Hippocampal formation (tissue), 2 donors: ENCODE measurements around the gene APBB2.
"Not testable (repeated sequence)": the region's sequence is repeated elsewhere in the genome, so short reads cannot be mapped to it uniquely, and the experiment has no call there.

ENCODE experiments used
- DNase-seq, 2 donors: peaks; one replicate each; lab custom pipeline; 2025; lab: John Stamatoyannopoulos, UW

Gene APBB2

DNA sequence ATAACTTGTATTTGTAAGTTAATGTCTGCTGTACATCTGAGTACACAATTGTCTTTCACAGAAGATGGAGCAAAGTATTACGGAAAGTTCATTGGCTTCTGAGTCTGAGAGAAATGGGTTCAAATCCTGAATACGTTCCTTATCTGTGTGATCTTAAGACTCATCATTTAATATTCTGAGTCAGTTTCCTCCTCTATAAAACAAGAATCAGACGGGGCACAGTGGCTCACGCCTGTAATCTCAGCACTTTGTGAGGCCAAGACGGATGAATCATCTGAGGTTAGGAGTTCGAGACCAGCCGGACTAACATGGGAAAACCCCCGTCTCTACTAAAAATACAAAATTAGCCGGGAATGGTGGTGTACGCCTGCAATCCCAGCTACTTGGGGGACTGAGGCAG, 57.8 kb downstream of the APBB2 start:
- no peak for DNase-seq

DNA sequence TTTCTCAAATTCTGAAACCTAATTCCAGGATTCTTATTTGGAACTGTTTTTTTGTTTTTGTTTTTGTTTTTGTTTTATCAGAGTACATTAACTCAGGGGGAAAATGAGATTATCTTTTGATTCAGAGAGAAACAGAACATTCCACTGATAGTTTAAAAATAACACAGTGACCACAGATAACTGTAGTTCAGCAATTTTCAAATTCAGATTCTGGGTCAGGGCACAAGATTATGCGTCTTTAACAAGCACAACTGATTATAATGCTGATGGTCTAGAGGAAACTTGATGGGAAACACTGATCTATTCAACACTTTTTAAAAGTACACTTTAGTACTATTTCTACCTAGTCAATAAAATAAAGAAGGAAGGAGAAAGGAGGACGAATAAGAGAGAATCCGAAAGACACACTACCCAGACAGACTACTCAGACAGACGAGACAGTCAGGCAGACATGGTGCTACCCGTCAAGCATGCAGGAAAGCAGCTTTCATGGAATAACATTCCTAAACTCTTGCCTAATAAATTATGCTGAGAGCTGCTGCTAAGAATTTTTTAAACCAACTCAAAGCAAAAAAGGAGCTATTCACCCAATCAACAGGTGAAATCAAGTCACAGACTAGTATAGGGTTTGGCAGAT, 59.0 kb downstream of the APBB2 start:
- DNase-seq: no peak

DNA sequence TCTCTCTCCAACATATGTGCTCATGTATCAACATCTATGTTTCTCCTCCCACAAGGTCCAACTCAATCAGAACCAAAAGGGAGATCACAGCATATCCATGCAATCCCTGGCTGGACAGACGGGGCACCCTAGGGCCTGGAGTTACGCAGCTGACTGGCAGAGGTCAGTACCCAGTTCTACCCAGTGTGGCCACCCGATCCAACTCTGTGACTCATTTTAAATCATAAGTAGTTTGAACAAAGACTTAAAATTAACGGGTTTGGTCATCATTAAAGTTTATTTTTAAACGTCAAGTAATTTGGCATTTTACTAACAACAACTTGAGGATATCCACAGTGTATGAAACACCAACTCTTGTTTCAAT, 59.5 kb downstream of the APBB2 start:
- DNase-seq: peak in 1 of 2 donors; percentile 62

DNA sequence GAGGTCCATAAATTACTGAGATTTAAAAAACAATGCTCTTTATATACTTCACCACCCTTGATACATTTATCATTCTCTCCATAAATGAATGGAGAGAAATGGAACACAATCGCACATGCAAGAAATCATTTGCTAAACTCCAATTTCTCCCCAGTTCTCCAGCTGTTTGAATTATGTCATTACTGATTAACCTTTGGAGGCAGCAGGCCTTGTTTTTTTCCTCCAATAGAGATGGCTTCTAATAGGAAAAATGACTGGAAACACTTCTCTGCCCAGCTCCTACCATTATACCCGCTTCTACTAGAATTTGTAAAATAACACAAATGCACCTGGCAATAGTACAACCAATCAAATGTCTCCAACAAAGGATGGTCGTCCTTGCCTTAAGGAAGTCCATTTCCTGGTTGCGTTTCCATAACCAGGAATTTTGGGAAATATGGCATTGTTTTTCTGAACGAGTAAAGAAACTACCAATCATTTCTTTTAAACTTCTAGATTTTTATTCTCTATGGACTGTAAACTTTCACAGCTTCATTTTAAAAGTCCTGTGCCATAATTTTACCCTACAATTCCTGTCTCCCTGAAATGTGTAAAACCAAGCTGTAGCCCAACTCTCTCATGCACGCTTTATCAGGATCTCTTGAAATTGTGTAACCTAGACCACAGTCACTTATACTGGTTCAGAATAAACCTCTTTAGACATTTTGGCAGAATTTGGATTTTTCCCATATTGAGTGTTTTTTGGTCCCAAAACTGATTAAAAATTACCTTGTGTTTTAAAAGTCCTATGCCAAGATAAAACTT, 60.1 kb downstream of the APBB2 start:
- no peak for DNase-seq

DNA sequence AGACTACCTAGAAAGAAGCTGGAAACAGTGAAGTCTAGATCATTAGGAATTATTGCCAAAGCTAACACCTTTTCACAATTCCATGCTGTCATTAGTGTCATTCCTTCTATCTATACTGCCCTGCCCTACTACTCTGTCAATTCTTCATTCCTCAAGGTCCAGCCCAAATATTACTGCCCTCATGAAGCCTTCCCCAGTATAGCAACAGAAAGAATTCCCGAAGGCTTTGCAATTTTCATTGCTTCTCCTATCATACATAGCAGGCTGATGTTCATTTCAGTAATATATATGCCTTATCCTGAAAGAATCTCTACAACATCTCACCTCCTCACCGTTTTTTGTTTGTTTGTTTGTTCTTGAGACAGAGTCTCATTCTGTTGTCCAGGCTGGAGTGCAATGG, 63.9 kb downstream of the APBB2 start:
- no peak for DNase-seq

DNA sequence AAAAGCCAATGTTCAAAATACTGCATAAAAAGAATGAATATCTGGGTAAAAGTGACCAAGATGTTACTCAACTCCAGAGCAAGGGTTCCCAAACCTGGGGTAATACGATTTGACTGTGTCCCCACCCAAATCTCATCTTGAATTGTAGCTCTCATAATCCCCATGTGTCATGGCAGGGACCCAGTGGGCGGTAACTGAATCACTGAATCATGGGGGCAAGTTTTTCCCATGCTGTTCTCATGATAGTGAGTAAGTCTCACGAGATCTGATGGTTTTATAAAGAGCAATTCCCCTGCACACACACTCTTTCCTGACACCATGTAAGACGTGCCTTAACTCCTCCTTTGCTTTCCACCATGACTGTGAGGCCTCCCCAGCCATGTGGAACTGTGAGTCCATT, 64.8 kb downstream of the APBB2 start:
- DNase-seq: not testable (repeated sequence)

DNA sequence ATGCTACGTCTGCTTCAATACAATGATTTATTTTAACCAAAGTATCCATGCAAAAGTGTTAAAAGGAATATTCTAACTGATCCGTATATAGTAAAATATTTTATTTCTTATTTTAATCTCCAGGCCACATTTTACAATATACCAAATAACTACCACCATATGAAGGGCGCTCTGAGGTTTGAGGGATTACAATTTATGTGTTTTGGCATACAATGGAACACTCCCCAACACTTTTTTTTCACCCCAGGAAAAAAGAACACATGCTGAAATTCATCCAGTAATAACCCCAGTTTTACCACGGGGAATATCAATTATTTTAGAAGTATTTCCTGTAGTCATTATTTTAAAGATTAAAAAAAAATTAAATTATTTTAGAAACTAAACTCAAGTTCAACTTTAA, 65.4 kb downstream of the APBB2 start:
- no peak for DNase-seq

DNA sequence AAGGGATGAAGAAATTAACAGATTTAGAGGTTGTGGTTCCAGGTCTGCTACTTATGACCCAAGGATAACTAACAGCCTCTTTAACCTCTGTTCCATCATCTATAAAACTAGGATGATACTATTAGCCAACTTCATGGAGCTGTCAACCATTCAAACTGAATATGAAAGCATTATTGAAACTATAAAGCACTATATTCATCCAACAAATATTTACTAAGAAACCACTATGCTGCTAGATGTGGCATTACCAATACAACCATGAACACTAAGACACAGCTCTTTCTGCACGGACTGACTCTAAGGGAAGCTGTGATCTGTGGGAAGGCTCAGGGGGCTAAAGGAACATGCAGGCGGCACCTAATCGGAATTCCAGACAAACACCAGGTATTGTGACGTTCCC, 66.0 kb downstream of the APBB2 start:
- DNase-seq: no peak

DNA sequence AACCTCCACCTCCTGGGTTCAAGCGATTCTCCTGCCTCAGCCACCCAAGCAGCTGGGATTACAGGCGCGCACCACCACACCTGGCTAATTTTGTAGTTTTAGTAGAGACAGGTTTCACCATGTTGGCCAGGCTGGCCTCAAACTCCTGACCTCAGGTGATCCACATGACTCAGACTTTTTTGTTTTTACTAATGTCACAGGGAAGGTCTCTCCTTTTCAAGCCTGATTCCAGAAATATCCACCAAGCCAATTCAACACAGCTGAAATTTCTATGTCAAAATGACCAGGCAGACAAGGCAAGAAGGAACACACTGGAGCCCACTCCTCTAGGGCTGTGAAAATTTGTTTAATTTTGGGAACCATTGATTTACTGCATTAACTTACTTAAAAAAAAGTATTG, 66.8 kb downstream of the APBB2 start:
- DNase-seq: not testable (repeated sequence)

DNA sequence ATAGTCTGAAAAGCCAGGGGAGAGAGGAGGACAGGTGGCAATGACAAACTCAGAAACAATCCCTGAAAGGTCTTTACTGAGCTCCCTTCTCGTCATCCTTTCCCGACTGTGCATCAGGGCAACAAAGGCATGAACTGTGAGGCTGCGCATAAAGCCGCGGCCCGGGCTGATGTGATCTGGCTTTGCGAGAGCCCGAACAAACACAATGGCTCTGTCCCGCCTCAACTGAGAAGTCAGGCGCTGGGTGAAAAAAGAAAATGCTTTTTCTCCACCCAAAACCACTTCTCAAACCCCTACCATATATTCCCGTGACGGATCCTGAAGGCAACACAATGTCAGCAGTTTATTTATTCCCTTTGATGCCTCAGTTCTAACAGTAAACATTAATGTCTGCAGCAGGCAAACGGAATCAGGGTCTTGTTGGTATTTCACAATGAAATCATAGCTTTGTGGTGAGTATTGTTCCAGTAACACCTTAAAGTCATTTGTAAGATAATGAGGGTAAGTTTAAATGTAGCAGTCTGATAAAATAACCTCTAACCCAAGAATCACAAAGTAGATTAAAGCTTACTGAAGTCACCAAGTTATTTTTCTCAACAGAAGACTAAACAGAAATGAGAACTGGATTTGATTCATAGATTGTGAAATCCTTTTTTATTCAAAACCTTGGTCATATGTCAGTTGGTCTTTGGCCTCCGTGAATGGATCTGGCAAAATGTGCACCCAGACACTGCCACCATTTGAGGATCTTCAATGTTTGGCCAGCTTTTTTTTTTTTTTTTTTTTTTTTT, 67.4 kb downstream of the APBB2 start:
- peak; percentile 74 to 82 for DNase-seq

DNA sequence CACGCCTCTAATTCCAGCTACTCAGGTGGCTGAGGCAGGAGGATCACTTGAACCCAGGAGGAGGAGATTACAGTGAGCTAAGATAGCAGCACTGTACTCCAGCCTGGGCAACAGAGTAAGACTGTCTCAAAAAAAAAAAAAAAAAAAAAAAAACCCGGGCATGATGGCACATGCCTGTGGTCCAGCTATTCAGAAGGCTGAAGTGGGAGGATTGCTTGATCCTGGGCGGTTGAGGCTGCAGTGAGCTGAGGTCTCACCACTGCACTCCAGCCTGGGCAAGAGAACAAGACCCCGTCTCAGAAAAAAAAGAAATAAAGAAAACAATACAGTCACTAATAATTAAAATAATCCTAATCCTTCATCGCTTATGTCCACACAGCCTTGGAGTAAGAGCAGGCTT, 68.1 kb downstream of the APBB2 start:
- no peak for DNase-seq

DNA sequence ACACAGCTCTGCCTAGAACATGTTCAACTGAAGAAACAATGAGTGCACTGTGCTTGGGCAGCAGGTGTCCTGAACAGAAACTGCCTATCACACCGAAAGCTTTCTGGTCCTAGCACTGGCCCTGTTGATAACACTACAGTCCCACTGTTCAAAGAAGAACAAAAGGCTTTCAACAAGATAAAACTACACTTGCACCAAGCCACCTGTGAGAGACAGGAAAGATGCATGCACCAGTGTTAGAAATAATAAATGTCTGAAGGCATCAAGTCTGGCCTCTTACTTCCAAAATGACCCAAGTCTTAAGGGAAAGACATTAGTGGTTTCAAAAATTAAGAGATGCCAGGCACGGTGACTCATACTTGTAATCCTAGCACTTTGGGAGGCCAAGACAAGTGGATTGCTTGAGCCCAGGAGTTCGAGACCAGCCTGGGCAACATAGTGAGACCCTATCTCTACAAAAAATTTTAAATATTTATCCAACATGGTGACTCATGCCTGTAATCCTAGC, 68.7 kb downstream of the APBB2 start:
- DNase-seq: peak; percentile 7 to 45

DNA sequence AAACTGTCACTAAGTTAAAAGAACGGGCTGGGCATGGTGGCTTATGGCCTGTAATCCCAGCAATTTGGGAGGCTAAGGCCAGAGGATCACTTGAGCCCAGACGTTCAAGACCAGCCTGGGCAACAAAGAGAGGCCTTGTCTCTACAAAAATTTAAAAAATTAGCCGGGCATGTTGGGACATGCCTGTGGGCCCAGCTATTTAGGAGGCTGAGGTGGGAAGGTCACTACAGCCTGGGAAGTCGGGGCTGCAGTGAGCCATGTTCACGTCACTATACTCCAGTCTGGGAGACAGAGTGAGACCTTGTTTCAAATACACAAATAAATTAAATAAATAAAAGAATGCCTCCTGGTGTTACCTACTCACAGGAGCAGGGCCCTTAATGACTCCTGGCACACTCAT, 69.5 kb downstream of the APBB2 start:
- DNase-seq: no peak

DNA sequence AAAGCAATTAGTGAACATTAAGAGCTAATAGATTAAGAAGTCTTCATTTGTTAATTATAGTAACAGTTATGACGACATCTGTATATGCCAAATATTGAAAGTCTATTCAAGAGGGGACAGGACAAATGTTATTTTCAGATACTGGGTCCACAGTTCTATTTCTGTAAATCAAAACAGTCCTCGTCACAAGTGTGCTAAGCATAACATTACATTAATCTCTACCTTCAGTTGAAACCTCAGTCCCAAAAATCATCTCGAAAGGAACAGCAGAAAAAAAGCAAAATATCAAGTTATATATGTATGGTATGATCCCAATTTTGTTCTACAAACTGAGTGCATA, 70.3 kb downstream of the APBB2 start:
- DNase-seq: no peak

DNA sequence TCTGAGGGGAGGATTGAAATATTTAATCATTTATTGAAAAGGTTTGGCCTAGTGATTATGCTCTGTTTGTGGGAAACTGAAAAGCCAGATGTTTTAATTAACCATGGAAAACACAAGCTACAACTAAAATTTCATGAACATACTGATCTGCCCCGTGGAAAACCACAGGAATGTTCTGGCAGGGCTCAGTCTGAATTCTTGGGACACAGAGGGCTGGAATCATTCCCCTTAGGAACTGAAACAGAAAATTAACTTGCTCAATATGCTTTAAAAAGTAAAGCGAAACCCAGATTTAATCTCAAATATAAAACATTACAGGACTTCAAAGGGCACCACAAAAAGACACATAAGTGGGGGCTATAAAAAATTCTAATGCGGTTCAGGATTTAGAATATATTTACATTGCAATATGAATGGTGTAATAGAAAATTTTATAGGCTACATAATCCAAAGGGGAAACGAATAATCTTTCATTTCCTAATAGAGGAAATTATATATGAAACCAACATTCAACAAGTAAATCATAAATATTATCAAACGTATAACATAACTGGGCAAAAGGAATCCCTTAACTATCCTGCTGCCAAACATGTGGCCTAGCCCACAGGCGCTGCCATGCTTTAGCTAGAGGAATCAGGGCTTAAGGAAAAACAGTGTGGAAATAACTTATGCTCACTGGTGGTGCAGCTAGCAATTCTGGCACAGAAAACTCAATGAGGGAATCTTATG, 70.9 kb downstream of the APBB2 start:
- DNase-seq: no peak

DNA sequence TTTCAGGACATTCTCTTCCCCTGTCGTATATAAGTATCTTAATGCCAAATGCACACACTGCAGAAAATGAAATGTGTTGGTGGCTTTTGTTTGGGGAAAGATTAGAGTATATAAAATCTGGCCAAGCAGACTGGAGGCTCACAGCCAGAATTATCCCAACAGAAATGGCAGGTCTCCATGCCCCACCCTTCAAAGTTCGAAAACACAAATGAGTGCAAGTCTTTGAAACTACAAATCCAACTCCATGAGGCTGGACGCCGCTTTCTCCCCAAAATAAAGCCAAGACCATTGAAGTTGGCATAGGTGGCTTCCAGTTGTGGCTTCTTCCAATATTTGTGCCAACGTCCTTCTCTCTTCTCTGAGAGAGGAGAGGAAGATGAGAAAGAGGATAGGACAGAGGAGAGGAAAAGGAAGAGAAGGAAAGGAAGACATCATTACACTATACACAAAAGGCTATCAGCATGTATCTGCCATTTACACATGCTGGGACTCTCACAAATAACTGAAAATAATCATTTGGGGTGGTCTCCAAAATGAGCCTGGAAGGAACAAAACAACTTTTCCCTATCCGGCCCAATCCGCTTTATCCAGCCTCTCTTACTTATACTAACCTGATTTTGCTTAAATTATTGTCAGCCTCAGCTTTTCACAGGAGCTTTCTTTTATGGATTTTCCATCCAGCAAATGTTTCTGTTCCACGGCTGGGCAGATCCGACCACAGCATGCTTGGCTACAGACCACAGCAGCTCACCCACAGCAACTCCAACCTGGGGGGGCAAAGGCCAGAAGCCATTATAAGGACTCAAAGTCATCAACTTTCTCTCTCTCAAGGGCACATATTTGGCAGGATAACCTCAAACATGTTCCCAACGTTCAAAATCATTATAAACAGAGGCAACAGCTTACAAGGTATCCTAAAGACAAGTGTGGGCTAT, 71.7 kb downstream of the APBB2 start:
- no peak for DNase-seq

DNA sequence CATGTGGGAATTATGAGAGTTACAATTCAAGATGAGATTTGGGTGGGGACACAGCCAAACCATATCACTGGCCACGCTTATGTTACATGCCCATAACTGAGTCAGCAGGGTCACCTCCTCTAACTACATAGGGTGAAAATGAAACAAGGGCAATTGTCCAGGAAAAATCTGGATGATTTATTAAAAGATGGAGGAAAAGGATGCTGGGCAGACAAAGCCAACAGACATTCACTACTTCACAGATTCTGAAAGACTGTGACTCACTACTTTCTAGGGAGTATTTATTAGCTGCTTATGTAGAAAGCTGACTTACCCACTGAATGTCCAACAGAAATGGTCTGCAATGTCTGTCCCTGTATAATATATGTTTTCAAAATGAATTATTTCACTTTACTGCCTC, 72.4 kb downstream of the APBB2 start:
- no peak for DNase-seq

DNA sequence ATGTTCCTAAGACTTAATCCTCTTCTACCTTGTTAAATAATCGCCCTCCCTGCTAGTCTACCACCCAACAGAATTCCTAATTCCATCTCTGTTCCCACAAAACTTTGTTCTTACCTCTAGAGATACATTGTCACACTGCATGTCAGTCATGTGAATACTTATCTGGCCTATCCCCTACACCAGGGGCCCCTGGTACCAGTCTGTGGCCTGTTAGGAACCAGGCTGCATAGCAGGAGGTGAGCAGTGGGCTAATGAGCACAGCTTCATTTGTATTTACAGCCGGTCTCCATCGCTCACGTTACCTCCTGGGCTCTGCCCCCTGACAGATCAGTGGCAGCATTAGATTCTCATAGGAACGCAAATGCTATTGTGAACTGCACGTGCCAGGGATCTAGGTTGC, 73.9 kb downstream of the APBB2 start:
- DNase-seq: no peak

DNA sequence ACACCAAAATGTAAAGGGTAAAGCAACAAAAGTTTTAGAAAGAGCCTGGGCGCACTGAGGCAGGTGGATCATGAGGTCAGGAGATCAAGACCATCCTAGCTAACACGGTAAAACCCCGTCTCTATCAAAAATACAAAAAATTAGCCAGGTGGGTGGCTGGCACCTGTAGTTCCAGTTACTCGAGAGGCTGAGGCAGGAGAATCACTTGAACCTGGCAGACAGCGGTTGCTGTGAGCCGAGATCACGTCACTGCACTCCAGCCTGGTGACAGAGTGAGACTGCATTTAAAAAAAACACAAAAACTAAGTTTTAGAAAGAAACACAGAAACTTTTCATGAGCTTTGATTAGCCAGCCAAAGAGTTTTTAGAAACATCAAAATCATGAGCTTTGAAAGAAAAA, 76.5 kb downstream of the APBB2 start:
- no peak for DNase-seq

DNA sequence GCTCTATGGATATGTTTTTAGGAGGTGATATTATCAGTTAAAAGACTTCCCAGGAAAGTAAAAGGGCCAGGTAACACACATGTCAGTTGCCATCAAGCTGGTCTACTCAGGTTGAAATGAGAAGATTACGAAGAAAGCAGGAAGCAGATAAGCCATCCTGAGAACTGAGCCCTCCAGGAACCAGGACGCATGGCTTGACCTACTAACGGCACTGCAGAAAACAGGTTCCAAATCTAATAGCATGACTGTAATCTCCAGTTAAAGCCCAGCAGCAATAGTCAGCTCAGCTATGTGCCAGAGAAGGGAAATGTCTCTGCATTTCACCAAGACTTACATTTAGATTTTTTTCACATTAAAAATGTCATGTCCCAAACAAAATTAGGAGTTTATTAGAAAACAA, 77.9 kb downstream of the APBB2 start:
- DNase-seq: no peak

DNA sequence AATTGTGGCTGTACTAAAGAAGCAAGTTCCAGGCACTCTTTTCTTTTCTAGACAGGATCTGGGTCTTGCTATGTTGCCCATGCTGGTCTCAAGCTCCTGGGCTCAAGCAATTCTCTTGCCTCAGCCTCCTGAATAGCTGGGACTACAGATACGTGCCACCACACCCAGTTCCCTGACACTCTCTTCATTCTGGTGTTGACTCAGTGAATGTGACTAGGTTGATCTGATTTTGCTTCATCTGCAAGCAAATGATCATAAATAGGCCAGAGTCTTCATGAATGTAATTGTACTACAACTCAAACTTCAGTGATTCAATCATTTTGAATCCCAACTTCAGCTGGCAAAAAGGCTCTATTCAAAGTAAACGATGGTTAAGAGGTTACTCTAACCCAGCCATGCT, 78.5 kb downstream of the APBB2 start:
- no peak for DNase-seq
